AG09319 (cell line): Measurements from ENCODE around the gene KIF14.
"Not testable (repeated sequence)": the region's sequence is repeated elsewhere in the genome, so short reads cannot be mapped to it uniquely, and the experiment has no call there.

Experiments
- DNase-seq: peaks from one replicate; pipeline ENCODE4 v3.0.0-alpha.2; 2010; ENCODE audit warnings: low read depth; ENCODE audit errors: extremely low read depth
- TF ChIP-seq, protein P1 (sequence below): IDR thresholded peaks from 2 replicates; pipeline ENCODE4 v1.5.1; 2011; ENCODE audit warnings: low read depth, mild to moderate bottlenecking, inconsistent platforms, low read length, moderate library complexity

The KIF14 gene

DNA sequence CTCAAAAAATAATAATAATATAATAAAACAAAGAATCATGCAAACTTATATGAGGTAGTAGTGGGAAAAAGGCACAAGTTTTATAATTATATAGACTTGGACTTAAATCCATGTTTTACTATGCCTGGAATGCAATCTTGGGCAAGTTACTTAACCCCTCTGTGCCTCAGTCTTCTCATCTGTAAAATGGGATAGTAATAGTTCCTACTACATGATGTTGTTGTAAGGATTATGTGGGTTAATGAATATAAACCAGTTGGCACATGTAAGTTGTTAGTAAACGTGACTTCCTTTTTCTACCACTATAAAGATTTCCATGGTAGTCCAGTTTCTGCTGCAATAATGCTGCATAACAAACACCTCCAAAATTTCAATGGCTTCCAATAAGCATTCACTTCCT is 10.8 kb upstream of the KIF14 start:
- TF ChIP-seq, protein P1, sequence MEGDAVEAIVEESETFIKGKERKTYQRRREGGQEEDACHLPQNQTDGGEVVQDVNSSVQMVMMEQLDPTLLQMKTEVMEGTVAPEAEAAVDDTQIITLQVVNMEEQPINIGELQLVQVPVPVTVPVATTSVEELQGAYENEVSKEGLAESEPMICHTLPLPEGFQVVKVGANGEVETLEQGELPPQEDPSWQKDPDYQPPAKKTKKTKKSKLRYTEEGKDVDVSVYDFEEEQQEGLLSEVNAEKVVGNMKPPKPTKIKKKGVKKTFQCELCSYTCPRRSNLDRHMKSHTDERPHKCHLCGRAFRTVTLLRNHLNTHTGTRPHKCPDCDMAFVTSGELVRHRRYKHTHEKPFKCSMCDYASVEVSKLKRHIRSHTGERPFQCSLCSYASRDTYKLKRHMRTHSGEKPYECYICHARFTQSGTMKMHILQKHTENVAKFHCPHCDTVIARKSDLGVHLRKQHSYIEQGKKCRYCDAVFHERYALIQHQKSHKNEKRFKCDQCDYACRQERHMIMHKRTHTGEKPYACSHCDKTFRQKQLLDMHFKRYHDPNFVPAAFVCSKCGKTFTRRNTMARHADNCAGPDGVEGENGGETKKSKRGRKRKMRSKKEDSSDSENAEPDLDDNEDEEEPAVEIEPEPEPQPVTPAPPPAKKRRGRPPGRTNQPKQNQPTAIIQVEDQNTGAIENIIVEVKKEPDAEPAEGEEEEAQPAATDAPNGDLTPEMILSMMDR: no peak

DNA sequence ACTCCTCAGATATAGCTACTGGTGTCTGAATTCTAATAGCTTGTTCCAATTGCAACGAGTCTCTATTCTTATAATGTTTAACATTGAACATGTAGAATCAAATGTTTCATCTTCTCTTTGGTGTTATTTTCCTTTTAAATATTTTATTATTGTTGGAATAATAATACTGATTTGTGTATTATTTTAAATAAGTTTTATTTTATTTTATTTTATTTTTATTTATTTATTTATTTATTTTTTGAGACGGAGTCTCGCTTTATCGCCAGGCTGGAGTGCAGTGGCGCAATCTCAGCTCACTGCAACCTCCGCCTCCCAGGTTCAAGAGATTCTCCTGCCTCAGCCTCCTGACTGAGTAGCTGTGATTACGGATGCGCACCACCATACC is 10.0 kb upstream of the KIF14 start:
- not testable (repeated sequence) for DNase-seq

More for the DNA sequence above, 10.8 kb upstream of the KIF14 start:
- DNase-seq: no peak

DNA sequence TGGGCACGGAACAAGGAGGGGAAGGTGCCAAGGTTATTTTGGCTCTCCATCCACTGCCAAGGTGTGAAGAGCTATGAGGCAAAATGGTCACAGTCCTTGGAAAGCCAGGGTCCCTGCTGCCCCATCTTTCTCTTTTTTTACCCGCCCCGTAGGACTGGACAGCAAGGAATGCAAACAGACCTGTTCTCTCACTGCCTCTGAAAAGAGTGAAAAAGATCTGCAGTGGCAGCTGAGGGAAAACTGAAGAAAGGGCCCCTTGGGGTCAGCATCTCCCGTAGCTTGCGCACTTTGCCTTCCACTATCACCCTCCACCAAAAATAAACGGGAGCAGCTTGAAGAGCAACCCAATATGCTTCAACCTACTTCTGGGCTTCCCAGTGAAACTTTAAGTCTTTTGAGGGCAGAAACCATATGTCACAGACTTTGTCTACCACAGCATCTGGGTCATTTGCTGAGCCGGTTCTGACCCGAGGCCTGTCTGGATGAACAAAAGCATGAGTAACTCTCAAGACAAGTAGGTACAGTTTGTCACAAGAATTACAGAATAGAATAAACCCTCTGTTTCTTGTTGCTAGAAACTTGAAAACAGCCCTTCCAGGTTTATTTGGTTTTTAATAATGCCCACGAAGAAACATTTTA is 9.4 kb upstream of the KIF14 start:
- no peak for DNase-seq
- TF ChIP-seq, protein P1: no peak

DNA sequence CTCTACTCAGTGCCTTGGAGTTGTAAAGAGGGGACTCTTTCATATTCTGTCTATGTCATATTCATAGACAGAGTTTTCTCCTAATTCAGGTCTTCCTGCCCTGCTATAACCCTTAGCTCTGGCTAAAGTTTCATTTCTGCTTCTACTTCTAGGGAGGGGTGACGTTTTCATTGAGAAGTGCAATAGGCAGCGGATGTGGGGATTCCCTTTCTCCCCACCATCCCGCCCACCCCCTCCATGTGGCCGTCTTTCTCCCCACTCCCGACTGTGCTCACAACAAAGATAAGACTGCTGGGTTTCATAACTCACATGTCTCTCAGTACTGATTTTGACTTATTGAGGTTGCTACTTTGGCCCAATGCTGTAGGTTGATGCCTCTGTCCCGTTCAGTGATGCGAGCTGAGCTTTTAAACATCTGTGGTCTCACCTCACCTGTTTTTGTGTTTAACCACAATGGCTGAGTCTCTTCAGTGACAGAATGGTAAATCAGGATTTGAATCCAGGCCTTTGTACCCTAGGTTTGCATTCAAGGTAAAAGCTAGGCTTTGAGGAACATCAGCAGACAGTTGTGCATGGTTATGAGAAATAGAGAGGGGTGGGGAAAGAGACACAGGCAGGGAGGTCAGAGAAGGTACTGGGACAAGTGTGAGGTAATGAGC is 7.8 kb upstream of the KIF14 start:
- no peak for DNase-seq
- TF ChIP-seq, protein P1: no peak

DNA sequence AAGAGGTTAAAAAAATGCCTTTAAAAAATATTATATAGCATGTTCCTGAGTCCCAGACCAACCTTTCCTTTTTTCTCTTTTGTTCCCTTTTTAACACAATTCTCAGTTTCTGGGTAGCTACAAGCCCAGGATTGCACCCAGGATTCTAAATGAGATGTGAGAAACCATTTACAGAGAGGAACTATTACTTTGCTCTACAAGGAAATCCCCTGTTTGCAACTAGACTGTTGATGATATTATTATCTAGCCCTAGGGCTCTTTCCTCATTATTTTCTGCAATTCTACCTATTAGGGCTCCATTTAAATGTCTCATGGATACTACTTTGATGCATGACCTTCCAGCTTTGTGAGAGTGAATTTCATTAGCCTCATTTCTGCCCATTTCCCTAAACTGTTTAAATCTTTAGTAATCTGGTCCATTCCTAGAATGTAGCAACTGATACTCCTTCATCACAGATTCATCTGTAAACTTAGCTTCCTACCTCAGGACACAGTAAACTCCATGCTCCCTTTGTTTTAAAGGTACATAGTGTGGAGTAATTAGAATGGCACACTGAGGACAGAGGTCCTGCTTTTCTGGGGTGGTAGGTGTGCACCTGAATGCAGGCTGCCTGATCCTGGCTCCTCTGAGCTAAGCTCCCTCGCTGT is 7.1 kb upstream of the KIF14 start:
- DNase-seq: no peak
- TF ChIP-seq, protein P1: no peak

DNA sequence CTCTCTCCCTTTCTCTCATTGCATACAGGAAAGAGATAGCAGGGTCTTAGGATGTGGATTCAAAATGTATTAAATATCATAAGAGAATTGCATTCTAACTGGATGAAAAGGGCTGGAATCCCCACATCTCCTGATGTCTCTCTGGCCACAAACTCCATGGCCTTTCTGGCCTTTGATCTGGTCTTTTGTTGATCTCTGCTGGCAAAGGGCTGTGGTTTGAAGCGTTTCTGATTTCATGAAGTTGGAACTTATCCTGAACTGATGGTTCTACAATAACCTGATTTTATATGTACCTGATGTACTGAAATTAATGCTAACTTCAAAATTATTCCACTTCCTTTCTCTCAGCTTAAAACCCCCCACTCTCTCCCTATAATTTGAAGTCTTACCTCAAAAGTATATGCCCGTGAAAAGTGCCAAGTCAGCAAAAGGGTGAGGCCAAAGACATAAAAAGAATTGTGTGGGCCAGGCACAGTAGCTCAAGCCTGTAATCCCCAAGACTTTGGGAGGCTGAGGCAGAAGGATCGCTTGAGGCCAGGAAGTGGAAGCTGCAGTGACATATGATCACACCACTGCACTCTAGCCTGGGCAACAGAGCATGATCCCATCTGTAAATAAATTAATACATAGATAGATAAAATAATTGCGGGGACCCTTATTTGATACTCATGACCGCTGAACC is 6.4 kb upstream of the KIF14 start:
- no peak for DNase-seq
- TF ChIP-seq, protein P1: no peak

DNA sequence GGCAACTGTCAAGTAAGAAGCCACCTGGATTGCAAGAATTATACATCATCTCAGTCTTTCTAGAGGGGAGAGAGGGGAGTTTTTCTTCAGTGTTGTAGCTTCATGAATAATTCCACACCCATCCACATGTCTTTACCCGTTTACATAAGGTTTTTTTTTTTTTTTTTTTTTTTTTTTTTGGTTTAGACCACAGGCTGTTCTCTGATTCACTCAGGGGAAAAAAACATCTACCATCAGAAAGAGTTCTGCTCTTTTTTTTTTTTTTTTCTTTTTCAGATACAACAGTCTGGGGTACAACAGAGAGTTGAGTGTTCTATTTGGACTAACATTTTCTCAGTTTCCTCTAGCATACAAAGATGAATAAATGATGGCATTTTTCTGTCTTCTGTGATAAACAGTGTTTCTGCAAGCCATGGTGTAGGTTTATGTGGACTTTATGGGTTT is 4.9 kb upstream of the KIF14 start:
- DNase-seq: no peak
- TF ChIP-seq, protein P1: no peak
